NCI-H2196 (cell line): ENCODE results near the gene TMEM100.

ENCODE experiments used
- DNase-seq: peaks from one replicate; lab custom pipeline; 2025; ENCODE audit not compliant: unreplicated experiment; lab: John Stamatoyannopoulos, UW

The TMEM100 gene

GRCh38 chr17:55745258-55745657, 22.6 kb upstream of the TMEM100 start:
- no peak for DNase-seq

DNA sequence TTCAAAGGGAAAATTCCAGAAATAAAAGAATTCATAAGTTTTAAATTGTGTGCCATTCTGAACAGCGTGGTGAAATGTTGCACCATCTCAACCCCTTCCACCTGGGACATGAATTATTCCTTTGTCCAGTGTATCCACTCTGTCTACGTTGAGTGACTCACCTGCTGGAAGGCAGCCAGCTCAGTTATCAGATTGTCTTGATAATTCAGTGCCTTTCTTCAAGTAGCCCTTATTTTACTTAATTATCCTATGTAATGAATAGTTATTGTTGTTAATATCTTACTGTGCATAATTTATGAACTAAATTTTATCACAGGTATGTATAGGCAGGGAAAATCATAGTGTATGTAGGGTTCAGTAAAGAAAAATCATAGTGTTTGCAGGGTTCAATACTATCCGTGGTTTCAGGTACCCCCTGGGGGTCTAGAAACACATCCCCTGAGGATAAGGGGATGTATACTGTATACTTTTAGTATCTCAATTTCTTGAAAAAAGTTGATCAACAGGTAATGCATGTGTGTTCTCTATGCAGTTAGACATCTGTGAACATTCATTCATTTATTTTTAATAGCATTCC, 20.5 kb upstream of the TMEM100 start:
- peak; percentile 31 for DNase-seq

DNA sequence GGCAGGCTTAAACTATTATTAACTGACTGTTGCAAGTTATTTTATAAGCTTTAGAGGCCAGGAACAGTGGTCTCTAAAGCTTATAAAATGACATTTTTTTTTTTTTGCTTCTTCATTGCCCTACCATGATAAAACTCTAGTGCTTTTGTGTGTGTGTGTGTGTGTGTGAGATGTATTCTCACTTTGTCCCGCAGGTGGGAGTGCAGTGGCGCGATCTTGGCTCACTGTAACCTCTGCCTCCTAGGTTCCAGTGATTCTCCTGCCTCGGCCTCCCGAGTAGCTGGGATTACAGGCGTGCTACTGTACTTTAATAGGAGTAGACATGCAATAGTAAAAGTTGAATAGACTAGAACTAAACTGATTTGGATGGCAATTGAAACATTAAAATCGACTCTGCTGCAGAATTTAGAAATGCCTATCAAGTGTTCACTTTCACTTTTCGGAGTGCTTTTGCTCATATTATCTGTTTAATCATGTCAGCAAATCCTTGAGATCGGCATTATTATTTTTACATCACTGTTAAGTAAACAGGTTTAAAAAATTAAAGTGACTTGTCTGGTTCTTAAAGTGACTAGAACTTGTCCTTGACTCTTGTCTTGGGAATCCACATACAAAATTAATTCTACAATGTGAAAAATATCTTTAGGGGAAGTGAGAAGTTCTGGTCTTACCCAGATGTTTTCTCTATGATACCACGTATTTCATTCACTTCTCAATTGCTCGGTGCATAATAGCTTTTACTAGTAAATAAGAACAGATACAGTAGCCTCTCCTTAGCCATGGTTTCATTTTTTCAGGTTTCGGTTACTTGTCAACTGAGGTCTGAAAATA, 19.8 kb upstream of the TMEM100 start:
- DNase-seq: no peak

DNA sequence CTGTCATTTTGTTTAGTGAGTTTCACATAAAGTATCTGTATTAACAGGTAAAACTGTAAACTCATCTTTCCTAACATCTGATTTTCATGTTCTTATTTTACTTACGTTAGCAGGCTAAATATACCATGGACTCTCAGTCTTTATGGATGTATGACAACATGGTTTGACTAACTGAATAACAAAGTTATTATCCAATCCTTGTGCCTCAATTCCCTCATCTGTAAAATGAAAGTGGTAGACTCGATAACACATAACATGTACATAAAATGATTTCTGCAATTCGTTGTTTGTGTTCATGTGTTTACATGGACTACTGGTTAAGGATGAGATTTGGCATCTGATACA, 18.7 kb upstream of the TMEM100 start:
- no peak for DNase-seq

DNA sequence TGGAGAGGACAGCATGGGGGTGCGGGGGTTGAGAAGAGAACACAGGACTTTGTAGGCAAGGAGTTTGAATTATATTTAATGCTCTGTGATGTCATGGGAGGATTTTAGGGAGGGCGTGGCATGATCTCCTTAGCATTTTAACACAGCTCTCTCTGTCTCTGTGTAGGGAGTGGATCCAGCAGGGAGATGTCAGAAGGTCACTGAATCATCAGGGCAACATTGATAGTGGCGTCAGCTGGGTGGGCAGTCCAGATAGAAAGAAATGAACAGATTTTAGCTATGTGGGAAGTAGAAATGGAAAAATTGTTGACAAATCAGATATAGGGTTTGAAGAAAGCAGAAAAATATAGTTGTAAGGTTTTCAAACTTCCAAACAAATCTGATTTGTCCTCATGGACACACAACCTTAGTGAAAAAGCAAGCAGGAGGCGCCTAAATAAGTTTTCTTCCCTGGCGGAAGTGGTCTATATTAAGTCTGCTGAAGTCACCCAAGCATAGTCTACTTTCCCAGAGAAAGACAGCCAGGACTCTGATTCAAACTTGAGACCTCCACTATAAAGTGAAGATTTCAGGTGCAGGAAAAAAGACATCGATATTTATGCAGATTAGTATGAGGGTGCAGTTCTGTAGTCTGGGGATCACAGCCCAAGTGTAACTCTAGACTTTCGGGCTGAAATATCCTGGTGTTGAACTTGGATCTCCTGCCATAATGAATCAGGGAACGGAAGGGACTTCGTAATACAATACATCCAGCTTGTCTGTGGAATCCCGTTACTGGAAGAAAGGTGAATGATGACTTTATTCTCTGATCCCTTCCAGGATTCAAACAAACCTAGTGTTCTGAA, 18.1 kb upstream of the TMEM100 start:
- no peak for DNase-seq

DNA sequence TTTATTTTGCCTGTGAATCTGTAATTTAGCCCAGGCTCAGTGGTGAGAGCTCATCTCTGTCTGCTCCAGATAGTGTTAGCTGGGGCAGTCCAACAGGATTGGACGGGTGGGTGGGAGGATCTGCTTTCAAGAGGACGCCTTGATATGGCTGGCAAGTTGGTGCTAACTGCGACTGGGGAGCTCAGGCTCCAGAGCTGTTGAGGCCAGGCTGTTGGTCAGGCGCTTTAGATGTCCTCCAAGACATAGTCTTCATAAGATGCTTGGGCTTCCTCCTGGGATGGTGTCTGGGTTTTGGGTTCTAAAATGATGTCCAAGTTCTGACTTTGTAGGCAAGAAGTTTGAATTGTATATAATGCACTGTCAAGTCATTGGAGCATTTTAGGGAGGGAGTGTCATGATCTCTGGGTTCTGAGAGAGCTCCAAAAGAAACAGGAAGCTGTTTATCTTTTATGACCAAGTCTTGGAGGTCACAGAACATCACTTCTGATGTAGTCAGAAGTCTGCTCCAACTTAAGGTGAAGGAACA, 15.4 kb upstream of the TMEM100 start:
- DNase-seq: no peak

- no peak for DNase-seq
These were observed 13.2 kb upstream of the TMEM100 start for GRCh38 chr17:55735731-55736405.

GRCh38 chr17:55734128-55734781, 11.6 kb upstream of the TMEM100 start:
- DNase-seq: no peak

- no peak for DNase-seq
These were observed 9.1 kb upstream of the TMEM100 start for GRCh38 chr17:55731586-55732250.

GRCh38 chr17:55730808-55731207, 8.1 kb upstream of the TMEM100 start:
- DNase-seq: no peak

DNA sequence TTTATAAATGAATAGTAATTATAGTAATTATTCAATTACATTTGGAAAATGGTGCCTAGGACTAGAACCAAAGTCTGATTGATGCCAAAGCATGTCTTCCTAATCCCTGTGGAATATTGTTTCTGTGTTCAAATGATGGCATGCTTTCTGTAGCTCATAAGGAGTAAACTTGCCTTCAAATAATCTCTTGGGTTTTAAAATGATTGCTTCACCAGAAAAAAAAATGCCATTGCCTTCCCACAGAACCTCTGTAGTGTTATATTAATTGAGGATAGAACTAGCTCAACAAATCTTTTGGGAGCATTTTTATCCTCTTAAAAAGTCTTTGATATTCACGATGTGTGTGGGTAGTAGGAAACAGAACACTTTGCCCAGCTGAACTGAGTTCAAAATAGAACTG, 7.7 kb upstream of the TMEM100 start:
- no peak for DNase-seq

DNA sequence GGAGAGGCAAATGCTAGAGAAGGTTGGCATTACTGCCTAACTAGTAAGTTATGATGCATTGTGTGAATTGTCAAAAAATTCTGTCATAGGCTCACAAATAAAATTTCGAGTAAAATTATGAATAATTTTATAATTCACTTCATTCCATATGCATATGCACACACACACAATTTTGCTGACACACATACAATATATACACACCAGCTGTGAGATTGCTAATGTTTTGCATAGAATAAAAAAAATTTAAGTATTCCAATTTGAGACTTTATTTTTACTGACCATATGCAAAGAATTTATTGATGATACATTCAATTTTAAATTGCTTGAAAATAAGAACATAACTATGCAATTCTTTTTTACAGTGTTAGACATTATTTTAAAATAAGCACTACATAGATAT, 6.8 kb upstream of the TMEM100 start:
- DNase-seq: no peak

DNA sequence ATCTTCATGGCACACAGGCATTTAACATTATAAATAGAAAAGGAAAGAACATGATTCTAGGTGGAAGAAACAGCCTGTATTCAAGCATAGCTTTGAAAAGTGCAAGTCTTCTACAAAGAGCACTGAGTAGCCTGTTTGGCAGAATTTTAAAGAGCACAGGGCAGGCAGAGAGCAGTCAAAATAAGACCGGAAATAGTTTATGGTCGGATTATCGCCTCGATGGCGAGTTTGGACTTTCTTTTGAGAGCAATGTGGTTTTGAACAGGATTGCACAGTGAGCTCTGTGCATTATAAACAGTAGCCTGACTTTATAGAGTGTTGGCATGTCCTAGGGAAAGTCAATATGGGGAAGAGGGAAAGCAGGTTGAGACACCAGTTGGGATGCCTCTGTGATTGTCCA, 6.2 kb upstream of the TMEM100 start:
- DNase-seq: no peak

- DNase-seq: no peak
These were observed 5.7 kb upstream of the TMEM100 start for GRCh38 chr17:55728361-55728760.

DNA sequence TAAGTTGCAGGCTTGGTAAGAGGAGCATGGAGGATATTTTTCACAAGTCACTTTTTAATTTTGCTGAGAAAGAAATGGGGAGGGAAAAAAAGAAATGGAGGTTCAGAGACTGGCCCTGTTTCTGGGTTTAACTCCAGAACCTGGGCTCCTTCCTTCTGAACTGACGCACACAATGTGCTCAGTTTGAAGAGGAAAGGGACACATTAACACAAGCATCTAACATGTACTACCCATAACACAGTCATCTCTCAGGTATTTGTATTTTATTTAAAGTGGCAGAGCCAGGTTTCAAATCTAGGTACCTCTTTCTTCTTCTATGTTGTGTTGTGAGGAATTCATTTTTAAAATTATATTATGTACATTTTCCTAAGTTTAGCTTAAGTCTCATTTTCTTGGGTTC, 5.3 kb upstream of the TMEM100 start:
- DNase-seq: no peak

DNA sequence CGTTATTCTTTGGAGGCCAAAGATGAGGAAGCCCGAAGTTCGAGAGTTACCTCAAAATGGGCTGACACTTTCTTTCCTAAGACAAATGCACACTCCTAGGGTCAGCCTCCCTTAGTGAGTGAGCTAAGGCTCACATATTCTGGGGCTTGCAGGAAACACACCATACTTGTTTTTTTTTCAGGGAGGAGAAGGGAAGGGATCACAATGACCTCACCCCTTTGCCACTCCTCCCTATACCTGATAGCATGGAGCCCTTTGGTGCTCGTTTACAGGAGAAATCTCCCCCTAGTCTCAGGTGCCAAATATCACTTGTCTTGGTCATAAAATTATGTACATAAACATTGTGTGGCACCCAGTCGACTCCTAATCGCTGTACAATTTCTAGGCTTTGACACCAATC, 4.6 kb upstream of the TMEM100 start:
- DNase-seq: no peak

GRCh38 chr17:55726440-55726839, 3.8 kb upstream of the TMEM100 start:
- peak; percentile 1 for DNase-seq

DNA sequence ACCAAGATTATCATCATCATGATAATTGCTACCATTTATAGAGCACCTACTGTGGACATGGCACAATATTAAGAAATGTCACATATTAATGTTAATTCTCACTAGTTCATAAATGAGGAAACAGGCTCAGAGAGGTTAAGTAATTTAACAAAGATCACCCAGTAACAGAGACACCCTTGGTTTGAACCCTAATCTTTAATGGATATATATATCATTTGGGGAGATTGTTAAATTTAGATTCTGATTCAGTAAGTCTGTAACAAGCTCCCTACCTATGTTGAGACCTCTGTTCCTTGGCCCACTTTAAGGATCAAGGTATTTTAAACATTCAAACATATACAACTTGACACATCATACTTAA, 804 bp upstream of the TMEM100 start:
- no peak for DNase-seq

DNA sequence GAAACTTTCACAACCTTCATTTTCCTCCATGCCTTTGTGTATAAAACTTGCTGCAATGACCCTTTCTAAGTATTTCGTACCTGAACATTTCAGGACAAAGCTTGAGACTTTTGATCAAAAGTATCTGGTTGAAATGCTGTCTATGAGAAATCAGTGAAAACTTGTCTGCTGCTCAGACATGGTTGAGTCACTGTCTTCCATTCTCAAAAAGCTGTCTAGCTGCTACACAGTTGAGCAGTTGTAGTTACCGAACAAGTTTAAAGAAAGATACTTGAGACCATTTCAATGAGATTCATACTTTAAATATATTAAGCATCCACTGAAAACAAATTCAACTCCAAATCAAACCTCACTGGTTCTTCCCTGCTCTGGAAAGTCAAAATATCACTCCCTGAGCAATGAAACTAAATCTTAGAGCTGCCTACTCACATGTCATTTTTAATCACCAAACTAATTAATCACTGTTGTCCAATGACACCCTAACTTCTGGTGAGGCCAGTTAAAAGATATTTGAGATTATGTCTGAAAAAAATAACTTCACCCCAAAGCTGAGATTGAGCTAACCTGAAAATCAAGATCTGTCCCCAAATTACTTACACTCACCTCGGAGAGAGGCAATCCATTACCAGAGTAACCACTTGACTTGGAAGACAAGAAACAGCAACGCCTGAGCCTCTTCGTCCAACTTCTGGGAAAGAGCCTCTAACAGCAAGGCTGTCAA, 488 bp downstream of the TMEM100 start:
- no peak for DNase-seq
